NT2/D1 (cell line): ENCODE measurements around the gene ZNFX1.

Experiments used
- DNase-seq: peaks from one replicate; pipeline ENCODE4 v3.0.0-alpha.2; 2011; ENCODE audit warnings: low read depth, low spot score
- H3K27me3 ChIP-seq: 2 replicates; pipeline ENCODE4 v1.6.0; 2011; ENCODE audit warnings: mild to moderate bottlenecking; ENCODE audit not compliant: insufficient read length, insufficient read depth
- H3K36me3 ChIP-seq: 2 replicates; pipeline ENCODE4 v1.6.1; 2011; ENCODE audit warnings: mild to moderate bottlenecking, low read length, mixed read lengths; ENCODE audit not compliant: insufficient read depth, insufficient read length
- H3K4me1 ChIP-seq: 2 replicates; pipeline ENCODE4 v1.5.1; 2011; ENCODE audit not compliant: insufficient read depth, insufficient read length
- H3K4me3 ChIP-seq: 2 replicates; pipeline ENCODE4 v1.5.1; 2011; ENCODE audit warnings: low read depth; ENCODE audit not compliant: insufficient read length
- H3K9ac ChIP-seq: 2 replicates; pipeline ENCODE4 v1.6.0; 2011; ENCODE audit warnings: low read depth; ENCODE audit not compliant: insufficient read length
- H3K9me3 ChIP-seq: 2 replicates; pipeline ENCODE4 v1.5.1; 2011; ENCODE audit warnings: mild to moderate bottlenecking, low read length; ENCODE audit not compliant: insufficient read depth
- SUZ12 ChIP-seq: IDR thresholded peaks from 2 replicates; pipeline ENCODE4 v1.6.1; 2011; ENCODE audit not compliant: insufficient read length, insufficient read depth; ENCODE audit errors: extremely low read depth
- YY1 ChIP-seq: IDR thresholded peaks from 2 replicates; pipeline ENCODE4 v1.6.1; 2011; ENCODE audit not compliant: insufficient read length, insufficient read depth
- ZNF274 ChIP-seq: IDR thresholded peaks from 2 replicates; pipeline ENCODE4 v1.6.1; 2011; ENCODE audit warnings: mild to moderate bottlenecking, low read depth, low read length

Gene ZNFX1

GRCh38 chr20:49276961-49277785 lies 684 bp downstream of the ZNFX1 start:
- H3K27me3 ChIP-seq: no peaks in the 10 kb centered on the region
- H3K4me1 ChIP-seq: no peaks in the 10 kb centered on the region
- peaks cover 48% of the 10 kb centered on the region for H3K9me3 ChIP-seq
- TF ChIP-seq ZNF274 (no peak), SUZ12 (no peak), YY1 (no peak)
- peak overlapping the region; percentile 98 for H3K4me3 ChIP-seq
- peak overlapping the region; percentile 98 for H3K9ac ChIP-seq
- DNase-seq: no peak
- peaks cover 66% of the 10 kb centered on the region for H3K36me3 ChIP-seq

- Histone ChIP-seq H3K4me3 (peak overlapping the region; percentile 98), H3K27me3 (no peaks in the 10 kb centered on the region), H3K4me1 (no peaks in the 10 kb centered on the region), H3K36me3 (peaks cover 64% of the 10 kb centered on the region), H3K9me3 (peaks cover 40% of the 10 kb centered on the region), H3K9ac (peak overlapping the region; percentile 98)
- TF ChIP-seq SUZ12: no peak
- no peak for TF ChIP-seq ZNF274
- TF ChIP-seq YY1: no peak
- no peak for DNase-seq
Observed at GRCh38 chr20:49276161-49276960, 1.5 kb downstream of the ZNFX1 start.

GRCh38 chr20:49275636-49276035 lies 2.2 kb downstream of the ZNFX1 start:
- no peaks in the 10 kb centered on the region for H3K4me1 ChIP-seq
- H3K9me3 ChIP-seq: peaks cover 32% of the 10 kb centered on the region
- H3K4me3 ChIP-seq: no peak overlapping the region
- no peak for TF ChIP-seq ZNF274
- TF ChIP-seq SUZ12: no peak
- no peak for TF ChIP-seq YY1
- no peak overlapping the region for H3K9ac ChIP-seq
- DNase-seq: no peak
- peaks cover 64% of the 10 kb centered on the region for H3K36me3 ChIP-seq
- H3K27me3 ChIP-seq: no peaks in the 10 kb centered on the region

- Histone ChIP-seq H3K9ac (no peak overlapping the region), H3K4me1 (no peaks in the 10 kb centered on the region), H3K4me3 (no peak overlapping the region), H3K9me3 (peaks cover 28% of the 10 kb centered on the region), H3K36me3 (peaks cover 64% of the 10 kb centered on the region), H3K27me3 (no peaks in the 10 kb centered on the region)
- no peak for TF ChIP-seq ZNF274
- TF ChIP-seq SUZ12: no peak
- no peak for TF ChIP-seq YY1
- no peak for DNase-seq
Observed at GRCh38 chr20:49275216-49275615, 2.6 kb downstream of the ZNFX1 start.

GRCh38 chr20:49273696-49274277 lies 4.1 kb downstream of the ZNFX1 start:
- Histone ChIP-seq H3K9me3 (peaks cover 15% of the 10 kb centered on the region), H3K27me3 (no peaks in the 10 kb centered on the region), H3K4me3 (no peak overlapping the region), H3K9ac (no peak overlapping the region), H3K4me1 (no peaks in the 10 kb centered on the region), H3K36me3 (peaks cover 64% of the 10 kb centered on the region)
- TF ChIP-seq SUZ12 (no peak), ZNF274 (no peak), YY1 (no peak)
- no peak for DNase-seq

GRCh38 chr20:49272654-49273053 lies 5.2 kb downstream of the ZNFX1 start:
- no peak for TF ChIP-seq SUZ12
- TF ChIP-seq YY1: no peak
- no peak for TF ChIP-seq ZNF274
- peaks cover 64% of the 10 kb centered on the region for H3K36me3 ChIP-seq
- no peaks in the 10 kb centered on the region for H3K4me1 ChIP-seq
- no peak overlapping the region for H3K9ac ChIP-seq
- H3K4me3 ChIP-seq: no peak overlapping the region
- DNase-seq: no peak
- no peaks in the 10 kb centered on the region for H3K27me3 ChIP-seq
- peaks cover 15% of the 10 kb centered on the region for H3K9me3 ChIP-seq
